SK-N-MC (cell line): ENCODE measurements around the gene WDR6.

ENCODE experiments used
- EZH2 ChIP-seq: fragments of 200-600 bp; sonication (generic); IDR thresholded peaks from one replicate; pipeline ENCODE4 v1.6.1; 2017; ENCODE audit warnings: antibody characterized with exemption
- POLR2AphosphoS5 ChIP-seq: IDR thresholded peaks from 2 replicates; pipeline ENCODE4 v1.6.1; 2012; ENCODE audit warnings: mild to moderate bottlenecking, low read depth, low read length, borderline replicate concordance

- TF ChIP-seq EZH2 (no peak), POLR2AphosphoS5 (no peak)
These were observed 25.2 kb upstream of the WDR6 start for GRCh38 chr3:48982016-48982415.
